ENCODE measurements around the gene STAT1.

GRCh38 chr2:191019376-191019775 lies 5.4 kb upstream of the STAT1 start:
- TF ChIP-seq POLR2A (IDR thresholded peaks at IDR 0.05) (no peak), CTCF (IDR thresholded peaks at IDR 0.05) (no peak)
